ENCODE results near the gene GPR142.

Gene GPR142, protein sequence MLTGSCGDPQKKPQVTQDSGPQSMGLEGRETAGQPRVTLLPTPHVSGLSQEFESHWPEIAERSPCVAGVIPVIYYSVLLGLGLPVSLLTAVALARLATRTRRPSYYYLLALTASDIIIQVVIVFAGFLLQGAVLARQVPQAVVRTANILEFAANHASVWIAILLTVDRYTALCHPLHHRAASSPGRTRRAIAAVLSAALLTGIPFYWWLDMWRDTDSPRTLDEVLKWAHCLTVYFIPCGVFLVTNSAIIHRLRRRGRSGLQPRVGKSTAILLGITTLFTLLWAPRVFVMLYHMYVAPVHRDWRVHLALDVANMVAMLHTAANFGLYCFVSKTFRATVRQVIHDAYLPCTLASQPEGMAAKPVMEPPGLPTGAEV

GRCh38 chr17:74367206-74367605 is at the start of gene GPR142:
Gene GPR142, plus strand, starts transcription at chr17:74367506. Its CDS starts 2,035 bp downstream, at chr17:74369541.
- CTCF ChIA-PET, result interaction anchor here (0.8 to 9.4 kb wide), 24 partner anchors 8 to 237 kb away, joined by 3 to 79 read pairs (median 4); no protein-coding TSS in a partner anchor
- TF ChIP-seq CTCF (IDR thresholded peaks at IDR 0.05; ENCODE audit: insufficient read depth, low read length, missing control alignments), result no peak
- POLR2A ChIA-PET, result no interaction called here
- H3K4me3 ChIP-seq (ENCODE audit: low read depth, low read length), result no peak within 1 kb of the TSS
- DNase-seq (ENCODE audit: low read depth, low spot score), result no peak

DNA sequence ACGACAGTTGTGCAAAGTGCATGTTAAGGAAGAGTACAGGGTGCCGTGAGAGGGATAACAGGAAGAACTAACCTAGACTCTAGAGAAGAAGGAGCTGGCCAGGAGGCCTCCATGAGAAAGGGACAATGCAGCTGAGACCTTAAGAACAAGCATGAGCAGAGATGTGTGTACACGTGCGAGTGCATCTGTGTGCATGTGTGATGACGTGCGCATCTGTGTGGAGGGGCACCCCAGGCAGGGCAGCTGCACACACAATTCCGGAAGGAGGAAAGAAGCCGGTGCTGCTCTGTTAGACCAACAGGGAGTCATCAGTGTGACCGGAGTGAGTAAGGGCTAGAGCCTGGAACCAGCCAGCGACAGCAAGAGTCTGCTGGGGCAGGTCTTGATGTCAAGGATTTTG is 48.9 kb upstream of the GPR142 start:
- ChIA-PET POLR2A (no interaction called here), CTCF (no interaction called here)
- DNase-seq (ENCODE audit: low read depth, low spot score), result no peak

DNA sequence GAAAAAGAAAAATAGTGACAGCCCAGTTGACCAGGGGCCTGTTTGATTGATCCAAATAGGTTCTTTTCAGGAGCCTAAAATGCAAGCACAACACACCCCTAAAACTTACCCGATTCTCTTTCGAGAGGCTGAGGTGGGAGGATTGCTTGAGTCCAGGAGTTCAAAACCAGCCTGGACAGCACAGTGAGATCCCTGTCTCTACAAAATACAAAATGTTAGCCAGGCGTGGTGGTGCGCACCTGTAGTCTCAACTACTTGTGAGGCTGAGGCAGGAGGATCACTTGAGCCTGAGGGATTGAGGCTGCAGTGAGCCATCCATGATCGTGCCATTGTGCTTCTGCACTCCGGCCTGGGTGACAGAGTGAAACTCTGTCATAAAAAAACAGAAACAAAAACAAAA is 42.8 kb upstream of the GPR142 start:
- no peak for TF ChIP-seq CTCF (IDR thresholded peaks at IDR 0.05; ENCODE audit: insufficient read depth, low read length, missing control alignments)
- ChIA-PET CTCF (interaction anchor here (0.6 kb wide), 1 partner anchor 156 kb away, joined by 3 read pairs; no protein-coding TSS in a partner anchor), POLR2A (no interaction called here)
- H3K4me3 ChIP-seq (ENCODE audit: low read depth, low read length), result no peak overlapping the region
- no peak for DNase-seq (ENCODE audit: low read depth, low spot score)

More for the DNA sequence above, 48.9 kb upstream of the GPR142 start:
- H3K4me3 ChIP-seq (ENCODE audit: low read depth, low read length), result no peak overlapping the region
- no peak for TF ChIP-seq CTCF (IDR thresholded peaks at IDR 0.05; ENCODE audit: insufficient read depth, low read length, missing control alignments)

GRCh38 chr17:74325376-74325742 is 41.9 kb upstream of the GPR142 start:
- no peak for DNase-seq (ENCODE audit: low read depth, low spot score)
- ChIA-PET CTCF (no interaction called here), POLR2A (no interaction called here)
- TF ChIP-seq CTCF (IDR thresholded peaks at IDR 0.05; ENCODE audit: insufficient read depth, low read length, missing control alignments), result no peak
- H3K4me3 ChIP-seq (ENCODE audit: low read depth, low read length), result no peak overlapping the region

- no peak within 1 kb of the TSS for H3K4me3 ChIP-seq (ENCODE audit: low read depth, low read length)
- no peak for TF ChIP-seq CTCF (IDR thresholded peaks at IDR 0.05; ENCODE audit: insufficient read depth, low read length, missing control alignments)
- CTCF ChIA-PET, result no interaction called here
- POLR2A ChIA-PET, result no interaction called here
- no peak for DNase-seq (ENCODE audit: low read depth, low spot score)
These were observed 41.4 kb upstream of the GPR142 start, which contains the start of gene KIF19 for GRCh38 chr17:74325743-74326379. Gene KIF19, plus strand, starts transcription at chr17:74326226. Its CDS starts 124 bp downstream, at chr17:74326350.

GRCh38 chr17:74326506-74326905 is 40.8 kb upstream of the GPR142 start:
- DNase-seq (ENCODE audit: low read depth, low spot score), result no peak
- CTCF ChIA-PET, result no interaction called here
- no peak overlapping the region for H3K4me3 ChIP-seq (ENCODE audit: low read depth, low read length)
- TF ChIP-seq CTCF (IDR thresholded peaks at IDR 0.05; ENCODE audit: insufficient read depth, low read length, missing control alignments), result no peak
- POLR2A ChIA-PET, result no interaction called here
